Activated CD8-positive, alpha-beta T cell treated with anti-CD3 and anti-CD28 coated beads, Interleukin-2, amount 10 ng/mL, durations not matched to agents 7 days and 5 days (primary cell): ENCODE measurements around the gene MAP2K5. TPM values are rescaled to one million over a fixed set of nuclear protein-coding genes. Genes with fewer than 3 reads are reported as not detected.
"Not testable (repeated sequence)": the region's sequence is repeated elsewhere in the genome, so short reads cannot be mapped to it uniquely, and the experiment has no call there.

Experiments used
- ATAC-seq: fragments of 150-1000 bp; cut with Tn5 transposase; one replicate; pipeline ENCODE4 v1.10.0; 2021; ENCODE audit warnings: moderate library complexity
- CTCF ChIA-PET: fragments of 350-600 bp; sonication (Branson Sonifier 250); formaldehyde crosslinking; loops from one replicate; lab custom pipeline; 2021; ENCODE audit warnings: antibody characterized with exemption; lab: Charles Lee
- POLR2A ChIA-PET: fragments of 350-600 bp; sonication (Branson Sonifier 250); formaldehyde crosslinking; loops from one replicate; lab custom pipeline; 2021; ENCODE audit warnings: antibody characterized with exemption; lab: Charles Lee
- DNase-seq: peaks from one replicate; pipeline ENCODE4 v3.0.0-alpha.2; 2020
- H3K27ac Mint-ChIP-seq: one replicate; pipeline ENCODE4 v1.8.0; 2021; ENCODE audit warnings: mild to moderate bottlenecking, mixed read lengths
- H3K27me3 Mint-ChIP-seq: one replicate; pipeline ENCODE4 v1.8.0; 2021; ENCODE audit warnings: low read depth, mixed read lengths
- H3K36me3 Mint-ChIP-seq: one replicate; pipeline ENCODE4 v1.8.0; 2021; ENCODE audit warnings: low read depth, mixed read lengths
- H3K4me1 Mint-ChIP-seq: one replicate; pipeline ENCODE4 v1.8.0; 2021; ENCODE audit warnings: low read depth, mixed read lengths
- H3K4me3 Mint-ChIP-seq: one replicate; pipeline ENCODE4 v1.8.0; 2021; ENCODE audit warnings: mild to moderate bottlenecking, mixed read lengths
- H3K9me3 Mint-ChIP-seq: one replicate; pipeline ENCODE4 v1.8.0; 2022; ENCODE audit warnings: mixed read lengths; ENCODE audit not compliant: insufficient read depth
- total RNA-seq, 2 experiments: library from RNA; stranded (reverse); gene quantifications; one replicate each; pipeline ENCODE4 v1.2.3, GENCODE V29; 2021

MAP2K5 gene
- total RNA-seq, 2 experiments from 2014 or later, result 18.3 to 20.9 TPM

DNA sequence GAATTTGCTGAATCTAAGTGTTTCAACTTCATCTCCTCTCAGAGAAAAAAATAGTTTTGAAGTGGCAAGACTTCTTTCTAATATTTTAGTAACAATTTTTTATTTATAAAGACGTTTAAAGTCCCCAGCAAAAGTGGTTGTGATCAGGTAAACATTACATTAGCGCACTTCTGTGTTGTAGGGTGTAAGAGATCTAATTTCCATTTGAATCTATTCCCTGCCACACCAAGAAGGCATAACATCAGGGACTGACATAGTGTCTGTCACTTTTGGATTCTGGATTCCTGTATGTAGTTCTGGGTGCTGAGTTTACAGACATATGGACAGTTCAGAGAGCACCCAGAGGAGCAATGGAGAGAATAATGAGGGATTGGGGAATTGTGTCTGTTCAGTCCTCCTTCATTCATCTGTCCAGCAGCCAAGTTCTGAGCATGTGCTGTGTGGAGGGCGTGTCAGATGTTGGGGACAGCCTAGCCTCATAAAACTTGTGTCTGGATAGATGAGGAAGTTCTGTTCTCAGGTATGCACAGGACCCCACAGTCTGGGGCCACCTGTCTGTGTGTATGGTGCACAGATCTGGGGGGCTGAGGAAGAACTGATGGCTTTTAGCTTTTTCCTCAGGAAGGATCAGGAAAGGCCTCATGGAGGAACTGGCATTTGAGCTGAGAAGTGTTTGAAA is 65.6 kb downstream of the MAP2K5 start:
- ATAC-seq (no peak), DNase-seq (no peak)
- Mint-ChIP-seq H3K27me3 (no peaks in the 10 kb centered on the region), H3K36me3 (no peaks in the 10 kb centered on the region), H3K27ac (no peak overlapping the region), H3K9me3 (no peaks in the 10 kb centered on the region), H3K4me1 (peaks cover 12% of the 10 kb centered on the region), H3K4me3 (no peak overlapping the region)
- ChIA-PET CTCF (no interaction called here), POLR2A (interaction anchor here (0.5 kb wide), 1 partner anchor 10 kb away, joined by 4 read pairs; no protein-coding TSS in a partner anchor)

DNA sequence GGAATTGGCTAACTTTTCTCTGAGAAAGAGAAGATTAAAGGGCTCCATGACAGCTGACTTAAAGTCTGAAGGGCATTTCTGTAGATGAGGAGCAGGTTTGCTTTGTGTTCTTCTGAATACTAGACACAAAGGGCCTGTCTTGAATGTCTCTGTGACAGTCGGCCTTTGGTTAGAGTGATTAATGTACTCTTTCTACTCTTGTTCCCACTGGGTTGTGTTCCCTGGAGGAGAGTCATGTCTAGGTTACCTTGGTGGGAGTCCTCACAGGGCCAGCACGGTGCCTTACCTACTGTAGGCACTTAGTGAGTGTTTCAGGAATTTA is 66.1 kb downstream of the MAP2K5 start:
- H3K27me3 Mint-ChIP-seq, result no peaks in the 10 kb centered on the region
- H3K4me1 Mint-ChIP-seq, result peaks cover 12% of the 10 kb centered on the region
- ATAC-seq (no peak), DNase-seq (no peak)
- no peak overlapping the region for H3K4me3 Mint-ChIP-seq
- no peaks in the 10 kb centered on the region for H3K9me3 Mint-ChIP-seq
- no peak overlapping the region for H3K27ac Mint-ChIP-seq
- CTCF ChIA-PET, result no interaction called here
- H3K36me3 Mint-ChIP-seq, result no peaks in the 10 kb centered on the region
- POLR2A ChIA-PET, result no interaction called here

DNA sequence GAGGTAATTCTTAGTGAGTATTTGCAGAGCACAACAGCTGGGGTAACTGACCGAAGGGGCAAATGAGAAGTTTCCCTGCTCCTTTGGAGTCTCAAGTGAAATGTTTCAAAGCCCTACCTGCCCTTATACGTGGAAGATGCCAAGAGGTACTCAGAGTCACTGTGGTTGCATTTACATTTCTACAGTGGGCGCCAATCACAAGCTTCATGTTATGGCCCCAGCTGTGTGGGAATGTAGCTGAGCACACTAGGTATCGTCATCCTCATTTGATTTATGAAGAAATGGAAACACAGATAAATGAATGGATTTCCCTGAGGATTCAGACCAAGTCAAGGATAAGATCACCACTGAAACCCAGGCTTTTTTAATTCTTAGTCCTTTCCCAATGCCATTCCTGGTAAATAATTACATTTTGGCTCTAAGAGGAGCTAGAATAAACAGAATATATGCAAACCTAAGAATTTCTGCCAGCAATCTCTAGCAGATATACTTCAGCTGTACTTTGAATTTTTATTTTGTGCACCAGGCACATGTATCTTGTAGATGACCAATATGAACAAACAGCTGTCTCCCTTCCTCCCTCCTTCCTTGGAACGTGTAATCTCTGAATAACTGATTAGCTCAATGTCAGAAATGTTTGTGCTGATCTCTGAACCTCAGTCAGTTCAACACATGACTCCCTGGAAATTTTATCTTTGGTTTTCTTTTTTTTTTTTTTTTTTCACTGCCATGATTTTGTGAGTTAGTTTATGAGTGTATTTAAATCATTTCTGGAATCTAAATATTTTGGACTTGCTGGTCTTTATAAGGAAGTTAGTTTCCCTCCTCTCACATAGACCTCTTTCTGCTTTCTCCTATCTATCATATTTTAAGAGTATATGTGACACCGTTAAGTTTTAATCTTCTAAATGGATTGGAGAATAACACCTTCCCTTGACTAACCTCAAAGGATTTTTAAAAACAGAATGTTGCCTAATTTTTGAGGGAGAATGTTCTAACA is 69.2 kb downstream of the MAP2K5 start:
- H3K4me3 Mint-ChIP-seq, result no peak overlapping the region
- H3K27ac Mint-ChIP-seq, result no peak overlapping the region
- H3K36me3 Mint-ChIP-seq, result no peaks in the 10 kb centered on the region
- no peak for ATAC-seq
- ChIA-PET POLR2A (no interaction called here), CTCF (interaction anchor here (1.4 kb wide), 1 partner anchor 117 kb away, joined by 3 read pairs; no protein-coding TSS in a partner anchor)
- H3K9me3 Mint-ChIP-seq, result no peaks in the 10 kb centered on the region
- peaks cover 12% of the 10 kb centered on the region for H3K4me1 Mint-ChIP-seq
- no peak for DNase-seq
- H3K27me3 Mint-ChIP-seq, result no peaks in the 10 kb centered on the region

DNA sequence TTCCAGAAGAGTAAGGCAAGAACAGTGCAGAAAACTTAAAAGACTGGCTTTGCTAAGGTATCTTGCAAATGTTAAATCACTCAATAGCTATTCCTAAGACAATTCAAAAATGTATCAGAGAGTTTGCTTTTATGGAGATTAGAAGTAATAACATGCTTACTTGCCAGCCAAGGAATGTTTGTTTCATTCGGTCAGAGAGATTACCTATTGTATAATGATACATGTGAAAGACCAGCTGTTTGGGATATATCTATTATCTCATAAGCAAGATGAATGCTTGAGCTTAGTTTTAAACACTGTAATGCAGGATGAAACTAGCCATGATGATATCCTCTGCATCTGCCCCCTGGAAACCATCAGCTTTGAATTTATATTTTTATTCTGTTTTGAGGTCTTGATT is 70.7 kb downstream of the MAP2K5 start:
- Mint-ChIP-seq H3K27me3 (no peaks in the 10 kb centered on the region), H3K36me3 (no peaks in the 10 kb centered on the region), H3K27ac (no peak overlapping the region), H3K9me3 (no peaks in the 10 kb centered on the region), H3K4me3 (no peak overlapping the region), H3K4me1 (peaks cover 12% of the 10 kb centered on the region)
- CTCF ChIA-PET, result interaction anchor here (0.8 to 1.2 kb wide), 3 partner anchors 14 to 174 kb away, joined by 3 read pairs; no protein-coding TSS in a partner anchor
- POLR2A ChIA-PET, result no interaction called here
- ATAC-seq (no peak), DNase-seq (no peak)

DNA sequence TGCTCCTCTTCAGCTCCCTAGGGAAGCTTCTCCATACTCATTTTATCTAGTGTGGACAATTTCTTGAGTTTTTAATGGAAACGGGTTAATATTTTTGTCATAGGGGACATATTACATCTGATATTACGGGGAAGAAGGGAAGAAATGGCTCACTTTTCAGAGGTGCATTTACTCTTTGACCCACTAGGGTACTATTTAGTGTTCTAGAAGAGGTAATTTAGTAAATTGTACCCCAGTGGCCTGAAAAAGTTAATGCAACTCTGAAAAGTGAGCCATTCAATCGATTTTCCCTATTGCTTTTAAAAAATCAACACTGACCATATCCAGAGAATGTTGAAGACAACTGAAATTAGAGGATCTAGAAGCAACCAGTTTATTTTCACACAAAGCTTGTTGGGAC is 71.2 kb downstream of the MAP2K5 start:
- Mint-ChIP-seq H3K36me3 (no peaks in the 10 kb centered on the region), H3K27me3 (no peaks in the 10 kb centered on the region), H3K27ac (no peak overlapping the region), H3K4me3 (no peak overlapping the region), H3K4me1 (peaks cover 12% of the 10 kb centered on the region), H3K9me3 (no peaks in the 10 kb centered on the region)
- ChIA-PET CTCF (interaction anchor here (0.8 to 1.2 kb wide), 5 partner anchors 15 to 175 kb away, joined by 3 to 4 read pairs (median 3); no protein-coding TSS in a partner anchor), POLR2A (no interaction called here)
- no peak for ATAC-seq
- DNase-seq, result no peak

DNA sequence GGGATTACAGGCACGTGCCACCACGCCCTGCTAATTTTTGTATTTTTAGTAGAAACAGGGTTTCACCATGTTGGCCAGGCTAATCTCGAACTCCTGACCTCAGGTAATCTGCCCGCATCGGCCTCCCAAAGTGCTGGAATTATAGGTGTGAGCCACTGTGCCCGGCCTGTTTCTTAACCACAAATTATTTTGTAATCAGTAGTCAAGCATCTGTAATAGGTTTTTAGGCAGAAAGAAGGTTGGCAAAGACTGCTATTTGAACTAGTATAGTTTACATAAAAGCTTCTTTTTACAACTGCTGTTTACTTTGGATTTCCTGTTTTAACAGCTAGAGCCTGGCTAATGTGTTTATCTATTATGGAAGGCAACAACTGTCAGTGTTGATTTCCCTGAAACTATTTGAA is 72.6 kb downstream of the MAP2K5 start:
- POLR2A ChIA-PET, H3K27me3 Mint-ChIP-seq, H3K27ac Mint-ChIP-seq, H3K9me3 Mint-ChIP-seq, ATAC-seq, H3K4me3 Mint-ChIP-seq, DNase-seq, H3K36me3 Mint-ChIP-seq: not testable (repeated sequence)
- H3K4me1 Mint-ChIP-seq, result peaks cover 12% of the 10 kb centered on the region
- CTCF ChIA-PET, result interaction anchor here (1.6 kb wide), 1 partner anchor 148 kb away, joined by 3 read pairs; no protein-coding TSS in a partner anchor

DNA sequence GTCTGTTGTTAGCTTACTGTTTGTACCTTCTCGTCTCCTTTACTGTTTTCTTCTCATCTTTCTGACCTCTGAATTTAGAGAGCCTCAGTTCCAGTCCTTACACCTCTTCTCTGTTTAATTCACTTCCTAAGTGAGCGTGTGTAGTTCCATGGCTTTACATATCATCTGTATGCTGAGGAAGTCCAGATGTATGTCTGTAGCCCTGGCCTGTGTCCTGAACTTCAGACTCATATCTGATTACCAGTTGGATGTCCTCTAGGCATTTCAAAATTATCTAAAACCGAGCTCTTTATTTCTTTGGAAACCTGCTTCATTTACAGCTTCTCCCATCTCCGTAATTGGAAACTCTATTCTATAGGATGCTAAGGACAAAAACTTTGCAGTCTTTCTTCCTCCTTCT is 75.8 kb downstream of the MAP2K5 start:
- ATAC-seq (no peak), DNase-seq (no peak)
- no peaks in the 10 kb centered on the region for H3K9me3 Mint-ChIP-seq
- POLR2A ChIA-PET, result no interaction called here
- H3K4me1 Mint-ChIP-seq, result no peaks in the 10 kb centered on the region
- CTCF ChIA-PET, result interaction anchor here (1.3 kb wide), 1 partner anchor 123 kb away, joined by 3 read pairs; no protein-coding TSS in a partner anchor
- H3K27me3 Mint-ChIP-seq, result no peaks in the 10 kb centered on the region
- no peaks in the 10 kb centered on the region for H3K36me3 Mint-ChIP-seq
- H3K4me3 Mint-ChIP-seq, result no peak overlapping the region
- H3K27ac Mint-ChIP-seq, result no peak overlapping the region

DNA sequence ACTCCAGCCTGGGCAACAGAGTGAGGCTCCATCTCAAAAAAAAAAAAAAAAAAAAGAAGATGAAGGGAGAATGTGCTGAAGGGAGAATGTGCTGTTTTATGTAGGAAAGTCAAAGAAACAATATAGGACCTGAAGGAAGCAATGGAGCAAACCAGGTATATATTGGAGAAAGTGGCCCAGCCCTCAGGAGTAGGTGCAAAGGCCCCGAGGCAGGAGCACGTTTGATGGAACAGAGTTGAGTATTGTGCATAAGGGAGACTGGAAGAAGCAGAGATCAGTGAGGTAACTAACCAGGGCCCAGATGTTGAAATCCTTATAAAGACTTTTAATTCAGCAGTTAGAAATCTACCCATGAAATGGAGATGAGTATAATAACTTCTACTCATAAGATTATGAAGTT is 79.6 kb downstream of the MAP2K5 start:
- Mint-ChIP-seq H3K27me3 (no peaks in the 10 kb centered on the region), H3K9me3 (no peaks in the 10 kb centered on the region), H3K36me3 (peaks cover 2% of the 10 kb centered on the region), H3K4me3 (no peak overlapping the region), H3K4me1 (no peaks in the 10 kb centered on the region), H3K27ac (no peak overlapping the region)
- DNase-seq (no peak), ATAC-seq (no peak)
- POLR2A ChIA-PET, result no interaction called here
- CTCF ChIA-PET, result no interaction called here

DNA sequence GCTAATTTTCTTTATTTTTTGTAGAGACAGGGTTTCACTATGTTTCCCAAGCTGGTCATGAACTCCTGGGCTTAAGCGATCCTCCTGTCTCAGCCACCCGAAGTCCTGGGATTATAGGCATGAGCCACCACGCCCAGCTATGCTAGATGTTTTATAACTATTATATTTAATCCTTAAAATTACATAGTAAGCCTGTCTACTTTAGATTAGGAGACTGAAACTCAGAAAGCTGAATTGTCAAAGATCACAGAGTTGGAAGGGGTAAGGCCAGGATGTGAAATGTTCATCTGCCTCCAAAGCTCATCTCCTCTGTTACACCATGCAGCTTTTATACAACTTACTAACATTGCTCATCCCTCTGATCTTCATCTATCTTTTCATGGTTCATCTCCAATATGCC is 89.8 kb downstream of the MAP2K5 start:
- no peak for DNase-seq
- H3K4me3 Mint-ChIP-seq, result no peak overlapping the region
- H3K27me3 Mint-ChIP-seq, result no peaks in the 10 kb centered on the region
- H3K4me1 Mint-ChIP-seq, result peaks cover 3% of the 10 kb centered on the region
- H3K27ac Mint-ChIP-seq, result no peak overlapping the region
- ATAC-seq, result no peak
- no peaks in the 10 kb centered on the region for H3K9me3 Mint-ChIP-seq
- H3K36me3 Mint-ChIP-seq, result peaks cover 2% of the 10 kb centered on the region
- ChIA-PET CTCF (no interaction called here), POLR2A (no interaction called here)

DNA sequence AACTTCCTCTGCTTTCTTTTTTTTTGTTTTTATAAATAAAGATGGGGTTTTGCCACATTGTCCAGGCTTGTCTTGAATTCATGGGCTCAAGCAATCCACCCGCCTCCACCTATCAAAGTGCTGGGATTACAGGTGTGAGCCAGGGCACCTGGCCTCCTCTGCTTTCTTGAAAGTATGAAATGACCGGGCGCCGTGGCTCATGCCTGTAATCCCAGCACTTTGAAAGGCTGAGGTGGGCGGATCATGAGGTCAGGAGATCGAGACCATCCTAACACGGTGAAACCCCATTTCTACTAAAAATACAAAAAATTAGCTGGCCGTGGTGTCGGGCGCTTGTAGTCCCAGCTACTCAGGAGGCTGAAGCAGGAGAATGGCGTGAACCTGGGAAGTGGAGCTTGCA is 93.4 kb downstream of the MAP2K5 start:
- CTCF ChIA-PET, H3K27ac Mint-ChIP-seq, H3K9me3 Mint-ChIP-seq, POLR2A ChIA-PET, H3K4me1 Mint-ChIP-seq, ATAC-seq, H3K27me3 Mint-ChIP-seq, DNase-seq, H3K36me3 Mint-ChIP-seq, H3K4me3 Mint-ChIP-seq: not testable (repeated sequence)

DNA sequence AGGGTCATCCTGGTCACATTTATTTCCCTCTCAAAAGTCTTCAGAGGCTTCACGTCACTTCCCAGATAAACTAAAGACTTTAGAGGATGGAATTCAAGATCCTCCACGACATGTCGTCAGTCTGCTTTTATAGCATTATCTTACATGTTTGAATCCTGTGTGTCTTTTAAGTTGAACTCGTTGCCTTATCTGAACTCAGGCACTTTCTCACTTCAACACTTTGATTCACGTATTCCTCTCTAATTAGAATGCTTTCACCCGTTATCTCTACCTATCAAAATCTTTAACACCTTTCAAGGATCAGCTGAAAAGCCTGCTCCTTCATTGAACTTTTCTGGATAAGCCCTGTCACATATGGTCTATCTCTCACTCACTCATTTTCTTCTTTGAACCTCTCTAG is 97.1 kb downstream of the MAP2K5 start:
- Mint-ChIP-seq H3K4me3 (no peak overlapping the region), H3K4me1 (peaks cover 5% of the 10 kb centered on the region), H3K27me3 (no peaks in the 10 kb centered on the region), H3K9me3 (no peaks in the 10 kb centered on the region), H3K27ac (no peak overlapping the region), H3K36me3 (peaks cover 3% of the 10 kb centered on the region)
- POLR2A ChIA-PET, result no interaction called here
- CTCF ChIA-PET, result no interaction called here
- DNase-seq, result no peak
- ATAC-seq, result no peak

DNA sequence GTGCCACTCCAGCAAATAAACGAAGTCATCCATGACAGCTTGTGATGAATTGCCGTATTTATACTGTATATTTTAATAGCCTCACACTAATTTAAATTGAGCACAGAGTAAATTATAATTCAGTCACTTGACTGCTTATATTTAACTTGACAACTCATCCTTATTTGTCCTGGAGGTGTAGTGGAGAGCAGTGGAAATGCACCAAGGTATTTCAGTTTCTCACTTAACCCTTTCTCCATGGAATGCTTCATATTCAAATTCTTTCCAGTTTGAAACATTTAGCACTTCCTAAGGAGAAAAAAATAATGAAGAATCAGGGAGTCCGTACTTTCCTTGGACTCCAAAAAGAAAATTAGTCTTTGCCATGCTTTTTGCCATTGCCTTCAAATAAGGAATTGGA is 99.0 kb downstream of the MAP2K5 start:
- DNase-seq (no peak), ATAC-seq (no peak)
- Mint-ChIP-seq H3K27me3 (no peaks in the 10 kb centered on the region), H3K9me3 (no peaks in the 10 kb centered on the region), H3K36me3 (peaks cover 3% of the 10 kb centered on the region), H3K4me3 (no peak overlapping the region), H3K27ac (no peak overlapping the region), H3K4me1 (peaks cover 2% of the 10 kb centered on the region)
- CTCF ChIA-PET, result no interaction called here
- POLR2A ChIA-PET, result no interaction called here
